B cell (primary cell): Measurements from ENCODE around the gene C1QTNF12. TPM values are rescaled to one million over a fixed set of nuclear protein-coding genes. Genes with fewer than 3 reads are reported as not detected.
A peak's percentile ranks its signal among the peaks of the same experiment; 100 is the strongest.

Experiments used
- ATAC-seq: fragments of 200-7000 bp; cut with Tn5 transposase; one replicate; pipeline ENCODE4 v1.10.0; 2021; ENCODE audit warnings: low read depth, mild to moderate bottlenecking, moderate number of reproducible peaks, moderate library complexity
- CTCF ChIA-PET: fragments of 350-600 bp; sonication (Branson Sonifier 250); formaldehyde crosslinking; loops from one replicate; lab custom pipeline; 2021; ENCODE audit warnings: antibody characterized with exemption, inconsistent platforms; lab: Charles Lee
- POLR2A ChIA-PET: fragments of 350-600 bp; sonication (Branson Sonifier 250); formaldehyde crosslinking; loops from one replicate; lab custom pipeline; 2021; ENCODE audit warnings: antibody characterized with exemption; lab: Charles Lee
- DNase-seq: peaks from one replicate; pipeline ENCODE4 v3.0.0; 2013
- H2AFZ ChIP-seq: 2 replicates; pipeline ENCODE4 v1.6.1; 2012; ENCODE audit warnings: mild to moderate bottlenecking, low read depth, low read length; ENCODE audit not compliant: insufficient read depth, poor library complexity, severe bottlenecking
- H3K27ac ChIP-seq, 2 donors: 1 replicate in 1 of 2; 2 replicates in 1 of 2; pipeline ENCODE4 v1.5.1; 2012 to 2013; ENCODE audit warnings: low read length in 2 of 2, mild to moderate bottlenecking in 2 of 2, moderate library complexity in 1 of 2
- H3K27me3 ChIP-seq, 4 experiments: fragments of 200-600 bp in 1 of 4; sonication (generic) in 1 of 4; replicated peaks in 1 of 4; 1 replicate in 2 of 4; 2 replicates in 2 of 4; pipeline versions ENCODE4 v1.6.1 to v1.7.0; 2013 to 2016; ENCODE audit warnings: low read length in 3 of 4, mild to moderate bottlenecking in 2 of 4, mixed read lengths in 1 of 4, moderate library complexity in 1 of 4; ENCODE audit not compliant: insufficient read depth in 4 of 4, control insufficient read depth in 3 of 4; ENCODE audit errors: control extremely low read depth in 1 of 4
- H3K36me3 ChIP-seq, 2 experiments: replicated peaks in 1 of 2; 1 replicate in 1 of 2; 2 replicates in 1 of 2; pipeline versions ENCODE4 v1.6.1 to v1.7.1; 2013; ENCODE audit warnings: low read length in 1 of 2; ENCODE audit not compliant: insufficient read depth in 2 of 2, control insufficient read depth in 1 of 2; ENCODE audit errors: control extremely low read depth in 1 of 2, extremely low read depth in 1 of 2
- H3K4me1 ChIP-seq, 2 donors: fragments of 200-600 bp in 1 of 2; sonication (generic) in 1 of 2; 1 replicate in 1 of 2; 2 replicates in 1 of 2; pipeline versions ENCODE4 v1.5.1 to v1.6.1; 2013 to 2017; ENCODE audit warnings: low read length in 2 of 2; ENCODE audit not compliant: control insufficient read depth in 2 of 2, insufficient read depth in 2 of 2
- H3K4me2 ChIP-seq: replicated peaks from 2 replicates; pipeline ENCODE3; 2012; ENCODE audit warnings: mild to moderate bottlenecking, low read depth, low read length; ENCODE audit not compliant: poor library complexity, severe bottlenecking
- H3K4me3 ChIP-seq, 5 experiments: fragments of 200-600 bp in 1 of 5; sonication (generic) in 1 of 5; 1 replicate in 3 of 5; 2 replicates in 2 of 5; pipeline versions ENCODE4 v1.5.1 to v1.7.0; 2011 to 2016; ENCODE audit warnings: low read length in 4 of 5, mild to moderate bottlenecking in 4 of 5, low read depth in 2 of 5, control low read depth in 1 of 5, moderate library complexity in 1 of 5; ENCODE audit not compliant: insufficient read depth in 1 of 5; ENCODE audit errors: control extremely low read depth in 1 of 5, extremely low read depth in 1 of 5
- H3K79me2 ChIP-seq: fragments of 200-600 bp; sonication (generic); one replicate; pipeline ENCODE4 v1.6.0; 2016; ENCODE audit warnings: low read length; ENCODE audit not compliant: control insufficient read depth, insufficient read depth
- H3K9ac ChIP-seq: fragments of 200-600 bp; sonication (generic); 2 replicates; pipeline ENCODE4 v1.6.1; 2017; ENCODE audit warnings: mild to moderate bottlenecking, low read length, moderate library complexity
- H3K9me3 ChIP-seq, 3 donors: one replicate each; pipeline versions ENCODE4 v1.6.1 to v1.7.1; 2013; ENCODE audit warnings: low read length in 2 of 3; ENCODE audit not compliant: control insufficient read depth in 2 of 3, insufficient read depth in 1 of 3; ENCODE audit errors: control extremely low read depth in 1 of 3
- H4K20me1 ChIP-seq: 2 replicates; pipeline ENCODE4 v1.6.0; 2012; ENCODE audit warnings: mild to moderate bottlenecking, low read length; ENCODE audit not compliant: insufficient read depth, control insufficient read depth, poor library complexity, severe bottlenecking
- H3K27ac Mint-ChIP-seq: one replicate; pipeline ENCODE4 v1.8.0; 2021; ENCODE audit warnings: mixed read lengths
- H3K27me3 Mint-ChIP-seq: one replicate; pipeline ENCODE4 v1.8.0; 2021; ENCODE audit warnings: mixed read lengths
- H3K4me1 Mint-ChIP-seq: one replicate; pipeline ENCODE4 v1.8.0; 2021; ENCODE audit warnings: mixed read lengths
- H3K4me3 Mint-ChIP-seq: one replicate; pipeline ENCODE4 v1.8.0; 2021; ENCODE audit warnings: mixed read lengths
- H3K9me3 Mint-ChIP-seq: one replicate; pipeline ENCODE4 v1.8.0; 2022; ENCODE audit warnings: mixed read lengths; ENCODE audit not compliant: insufficient read depth
- EZH2 ChIP-seq: IDR thresholded peaks from 2 replicates; pipeline ENCODE4 v1.6.1; 2012; ENCODE audit warnings: borderline replicate concordance, low read depth, mild to moderate bottlenecking, moderate library complexity, low read length; ENCODE audit not compliant: insufficient read depth, poor library complexity, severe bottlenecking
- WGBS: methylation state at CpG from one replicate; pipeline ENCODE4 v1.1.5; 2013; ENCODE audit warnings: missing lambda C conversion rate; ENCODE audit not compliant: insufficient coverage; 5-methylcytosine and 5-hydroxymethylcytosine counted together
- intact Hi-C: fragments of 100-400 bp; cut with micrococcal nuclease; formaldehyde crosslinking; loops from one replicate; pipeline ENCODE4 v1.10.0; 2022
- polyA plus RNA-seq: library from polyadenylated mRNA; depleted of rRNA; stranded (reverse); fragments of >200 nt; gene quantifications from 2 replicates; pipeline ENCODE4 v1.2.3, GENCODE V29; 2012
- total RNA-seq, 2 donors: library from RNA; stranded (reverse); fragments of 120-200 nt in 1 of 2; gene quantifications; 1 replicate in 1 of 2; 2 replicates in 1 of 2; pipeline versions ENCODE4 v1.2.3 to v1.2.4, GENCODE V29; 2013 to 2022
- TF ChIP-seq, protein P1 (sequence below): fragments of 200-600 bp; IDR thresholded peaks from one replicate; pipeline ENCODE4 v1.8.0; 2022; ENCODE audit warnings: antibody characterized with exemption, mild to moderate bottlenecking

Gene C1QTNF12
- total and polyA plus RNA-seq, 2 donors (not counting 1 experiment from before 2014, with no cell fraction given): 1.2 to 3.2 TPM

DNA sequence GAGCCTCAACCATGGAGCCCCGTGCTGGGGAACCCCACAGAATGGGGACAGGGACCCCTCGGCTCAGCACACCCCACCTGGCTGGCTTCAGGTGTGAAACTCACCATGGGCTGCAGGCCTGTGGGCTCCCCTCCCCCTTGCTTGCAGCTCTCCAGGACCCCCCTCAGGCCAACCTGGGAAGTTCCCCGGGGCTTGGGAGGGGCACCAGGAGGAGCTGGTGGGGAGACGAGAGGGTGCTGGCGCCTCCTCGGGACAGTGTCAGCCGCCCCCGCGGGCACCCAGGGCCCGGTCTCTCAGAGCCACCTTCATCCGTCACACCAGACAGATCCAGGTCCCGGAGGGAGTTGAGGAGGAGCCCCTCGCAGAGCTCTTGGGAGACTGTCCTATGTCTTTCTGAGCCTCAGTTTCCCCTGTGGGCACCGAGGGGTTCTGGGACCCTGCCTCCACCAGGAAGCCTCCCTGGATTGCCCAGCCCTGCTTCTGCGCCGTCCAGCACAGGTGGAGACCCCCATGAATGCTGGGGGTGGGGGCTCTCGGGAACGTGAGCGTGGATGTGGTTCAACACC lies 39.5 kb downstream of the C1QTNF12 start:
- H3K4me3 ChIP-seq: peak overlapping the region in 3 of 5 experiments; percentile 50 to 61 (median 50)
- intact Hi-C loops: loop anchor here (5.0 to 10.0 kb wide), 2 partner anchors 50 to 172 kb away; no protein-coding TSS in a partner anchor
- Mint-ChIP-seq H3K4me1 (peaks cover 27% of the 10 kb centered on the region), H3K4me3 (peak overlapping the region; percentile 88), H3K27ac (no peak overlapping the region), H3K27me3 (peaks cover 9% of the 10 kb centered on the region), H3K9me3 (no peaks in the 10 kb centered on the region)
- H4K20me1 ChIP-seq: no peaks in the 10 kb centered on the region
- H3K79me2 ChIP-seq: no peaks in the 10 kb centered on the region
- ATAC-seq (peak; percentile 4), DNase-seq (no peak)
- H3K27me3 ChIP-seq: peaks cover 0 to 45% (median 14%) of the 10 kb centered on the region in 4 experiments
- no peak overlapping the region for H3K27ac ChIP-seq
- peaks cover 0 to 19% (median 0%) of the 10 kb centered on the region in 3 donors for H3K9me3 ChIP-seq
- H3K9ac ChIP-seq: peak overlapping the region; percentile 64
- H2AFZ ChIP-seq: no peak overlapping the region
- ChIA-PET POLR2A (interaction anchor here (1.0 to 1.4 kb wide), 2 partner anchors 70 to 90 kb away, joined by 3 to 4 read pairs; no protein-coding TSS in a partner anchor), CTCF (interaction anchor here (0.7 to 4.9 kb wide), 5 partner anchors 37 to 85 kb away, joined by 3 to 39 read pairs (median 3); no protein-coding TSS in a partner anchor)
- H3K36me3 ChIP-seq: no peaks in the 10 kb centered on the region
- peak overlapping the region; percentile 97 for H3K4me2 ChIP-seq
- H3K4me1 ChIP-seq: peaks cover 47 to 56% of the 10 kb centered on the region in 2 donors
- TF ChIP-seq EZH2: no peak
- TF ChIP-seq, protein P1, sequence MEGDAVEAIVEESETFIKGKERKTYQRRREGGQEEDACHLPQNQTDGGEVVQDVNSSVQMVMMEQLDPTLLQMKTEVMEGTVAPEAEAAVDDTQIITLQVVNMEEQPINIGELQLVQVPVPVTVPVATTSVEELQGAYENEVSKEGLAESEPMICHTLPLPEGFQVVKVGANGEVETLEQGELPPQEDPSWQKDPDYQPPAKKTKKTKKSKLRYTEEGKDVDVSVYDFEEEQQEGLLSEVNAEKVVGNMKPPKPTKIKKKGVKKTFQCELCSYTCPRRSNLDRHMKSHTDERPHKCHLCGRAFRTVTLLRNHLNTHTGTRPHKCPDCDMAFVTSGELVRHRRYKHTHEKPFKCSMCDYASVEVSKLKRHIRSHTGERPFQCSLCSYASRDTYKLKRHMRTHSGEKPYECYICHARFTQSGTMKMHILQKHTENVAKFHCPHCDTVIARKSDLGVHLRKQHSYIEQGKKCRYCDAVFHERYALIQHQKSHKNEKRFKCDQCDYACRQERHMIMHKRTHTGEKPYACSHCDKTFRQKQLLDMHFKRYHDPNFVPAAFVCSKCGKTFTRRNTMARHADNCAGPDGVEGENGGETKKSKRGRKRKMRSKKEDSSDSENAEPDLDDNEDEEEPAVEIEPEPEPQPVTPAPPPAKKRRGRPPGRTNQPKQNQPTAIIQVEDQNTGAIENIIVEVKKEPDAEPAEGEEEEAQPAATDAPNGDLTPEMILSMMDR: no peak
- 44% methylated on average over 17 of the region's 19 CpGs for WGBS
